ENCODE data around the gene UBL3. TPM values are rescaled to one million over a fixed set of nuclear protein-coding genes. Genes with fewer than 3 reads are reported as not detected.
A peak's percentile ranks its signal among the peaks of the same experiment; 100 is the strongest.

The UBL3 gene
- total RNA-seq: 44.1 TPM
- 27.9 TPM for polyA plus RNA-seq

DNA sequence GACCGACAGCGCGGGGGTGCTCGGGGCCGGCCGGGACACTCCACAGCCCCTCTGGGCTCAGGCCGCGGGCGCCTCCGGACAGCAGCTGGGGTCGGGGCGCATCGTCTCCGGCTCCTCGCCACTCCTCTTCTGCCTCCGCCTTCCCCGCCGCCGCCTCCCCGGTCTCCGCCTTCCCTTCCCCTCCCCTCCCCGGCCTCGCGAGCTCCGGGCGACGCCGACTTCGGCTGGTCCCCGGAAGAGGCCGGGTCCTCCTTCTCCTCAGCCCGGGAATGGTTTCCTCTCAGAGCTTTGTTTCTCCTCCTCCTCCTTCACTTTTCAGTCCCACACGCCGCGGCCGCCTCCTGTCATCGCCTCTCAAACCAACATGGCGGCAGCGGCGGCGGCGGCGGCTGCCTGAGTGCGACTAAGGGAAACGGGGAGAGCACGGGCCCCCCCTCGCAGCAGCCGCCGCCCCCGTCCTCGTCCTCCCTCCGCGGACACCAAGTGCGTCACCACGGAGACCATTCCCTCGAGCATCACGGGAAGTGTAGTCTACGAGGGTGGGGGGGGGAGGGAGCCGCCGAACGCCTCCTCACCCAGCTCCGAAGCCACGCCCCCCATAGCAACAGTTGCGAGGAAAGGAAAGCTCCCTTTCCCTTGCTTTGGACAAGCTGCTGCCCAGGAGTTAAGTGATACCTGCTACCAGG lies at the start of gene UBL3:
TSS of gene UBL3 (minus strand) at position 405 of the 686 bp plus-strand sequence. CDS start 1,079 bp downstream, outside the sequence.
- Histone ChIP-seq H3K36me3 (ENCODE audit: insufficient read depth) (no peaks in the 10 kb centered on the region), H3K4me3 (ENCODE audit: low read depth, low read length) (peak within 1 kb of the TSS; percentile 76), H3K27ac (ENCODE audit: low read depth) (peak within 1 kb of the TSS; percentile 98), H3K4me1 (ENCODE audit: insufficient read depth) (no peaks in the 10 kb centered on the region)
- peak; percentile 94 for DNase-seq (ENCODE audit: extremely low spot score)
- WGBS: under 1% methylated on average over 64 of the region's 64 CpGs

GRCh38 chr13:29897102-29897501 lies 46.7 kb upstream of the UBL3 start:
- Histone ChIP-seq H3K4me3 (ENCODE audit: low read depth, low read length) (no peak overlapping the region), H3K4me1 (ENCODE audit: insufficient read depth) (no peaks in the 10 kb centered on the region), H3K36me3 (ENCODE audit: insufficient read depth) (no peaks in the 10 kb centered on the region), H3K27ac (ENCODE audit: low read depth) (no peak overlapping the region)
- 62% methylated on average over 4 of the region's 4 CpGs for WGBS
- no peak for DNase-seq (ENCODE audit: extremely low spot score)

DNA sequence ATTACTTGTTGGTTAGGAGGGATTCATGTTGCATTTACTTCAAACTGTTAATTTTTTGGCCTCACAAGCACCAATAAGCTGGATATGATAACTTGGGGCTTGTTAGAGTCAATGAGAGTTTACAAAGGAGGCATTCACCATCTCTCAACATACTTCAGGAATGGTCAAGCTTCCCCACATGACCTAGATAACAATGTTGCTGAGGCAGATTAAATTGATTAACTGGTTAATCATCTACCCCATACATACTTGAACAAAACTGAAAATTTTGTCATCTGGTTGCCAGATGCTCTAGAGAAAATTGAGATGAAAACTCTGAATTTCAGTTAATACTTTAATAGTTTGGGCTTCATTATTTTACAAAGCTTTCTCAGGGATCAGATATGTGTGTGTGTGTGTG lies 43.0 kb upstream of the UBL3 start:
- Histone ChIP-seq H3K4me1 (ENCODE audit: insufficient read depth) (no peaks in the 10 kb centered on the region), H3K36me3 (ENCODE audit: insufficient read depth) (no peaks in the 10 kb centered on the region), H3K27ac (ENCODE audit: low read depth) (no peak overlapping the region), H3K4me3 (ENCODE audit: low read depth, low read length) (no peak overlapping the region)
- DNase-seq (ENCODE audit: extremely low spot score): no peak

- DNase-seq (ENCODE audit: extremely low spot score): no peak
- Histone ChIP-seq H3K4me3 (ENCODE audit: low read depth, low read length) (no peak overlapping the region), H3K4me1 (ENCODE audit: insufficient read depth) (no peaks in the 10 kb centered on the region), H3K27ac (ENCODE audit: low read depth) (no peak overlapping the region), H3K36me3 (ENCODE audit: insufficient read depth) (no peaks in the 10 kb centered on the region)
- WGBS: 79% methylated on average over 10 of the region's 10 CpGs
Measured at GRCh38 chr13:29892151-29892550, 41.7 kb upstream of the UBL3 start.

DNA sequence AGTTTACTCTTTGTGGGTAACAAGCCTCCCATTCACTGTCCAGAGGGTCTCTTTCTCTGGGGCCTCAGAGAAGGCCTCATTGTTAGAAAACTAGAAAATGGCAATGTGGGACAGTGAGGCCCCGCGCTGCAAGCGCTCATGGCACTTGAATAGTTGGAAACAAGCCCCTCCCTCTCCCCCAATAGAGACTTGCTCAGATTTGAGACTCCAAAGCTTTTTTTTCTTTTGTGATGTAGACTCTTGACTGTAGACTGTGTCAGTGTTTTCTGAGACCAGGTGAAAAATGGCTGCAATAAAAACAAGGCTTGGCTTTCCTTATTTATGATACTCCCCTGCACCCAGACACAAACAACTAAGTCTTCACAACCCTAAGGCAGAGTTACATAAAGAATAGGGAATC lies 38.7 kb upstream of the UBL3 start:
- no peak overlapping the region for H3K4me3 ChIP-seq (ENCODE audit: low read depth, low read length)
- no peak for DNase-seq (ENCODE audit: extremely low spot score)
- no peaks in the 10 kb centered on the region for H3K36me3 ChIP-seq (ENCODE audit: insufficient read depth)
- 98% methylated on average over 3 of the region's 3 CpGs for WGBS
- H3K27ac ChIP-seq (ENCODE audit: low read depth): no peak overlapping the region
- H3K4me1 ChIP-seq (ENCODE audit: insufficient read depth): no peaks in the 10 kb centered on the region

DNA sequence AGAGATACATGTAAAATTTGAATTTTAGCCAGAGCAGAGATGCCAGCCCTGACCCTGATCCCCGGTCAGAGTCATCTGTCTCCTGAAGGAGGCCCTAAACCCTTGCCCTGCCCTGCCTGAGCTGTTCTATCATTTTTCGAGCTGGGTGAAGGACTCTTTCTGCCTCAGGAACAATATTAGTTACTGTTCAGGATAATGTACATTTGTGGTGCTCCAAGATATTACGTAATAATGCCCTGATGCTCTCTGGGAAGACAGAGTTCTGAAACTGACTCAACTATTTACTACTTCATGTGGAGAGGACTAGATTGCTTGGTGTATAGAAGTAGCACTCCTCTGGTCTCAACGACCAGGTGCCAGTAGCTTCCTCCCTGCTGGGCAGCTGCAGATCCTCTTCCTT lies 37.9 kb upstream of the UBL3 start:
- no peak for DNase-seq (ENCODE audit: extremely low spot score)
- Histone ChIP-seq H3K36me3 (ENCODE audit: insufficient read depth) (no peaks in the 10 kb centered on the region), H3K27ac (ENCODE audit: low read depth) (no peak overlapping the region), H3K4me1 (ENCODE audit: insufficient read depth) (no peaks in the 10 kb centered on the region), H3K4me3 (ENCODE audit: low read depth, low read length) (no peak overlapping the region)
- WGBS: 68% methylated on average over 4 of the region's 4 CpGs

GRCh38 chr13:29887686-29888085 lies 37.3 kb upstream of the UBL3 start:
- H3K4me3 ChIP-seq (ENCODE audit: low read depth, low read length): no peak overlapping the region
- H3K27ac ChIP-seq (ENCODE audit: low read depth): no peak overlapping the region
- DNase-seq (ENCODE audit: extremely low spot score): no peak
- no peaks in the 10 kb centered on the region for H3K4me1 ChIP-seq (ENCODE audit: insufficient read depth)
- H3K36me3 ChIP-seq (ENCODE audit: insufficient read depth): no peaks in the 10 kb centered on the region
- 77% methylated on average over 5 of the region's 5 CpGs for WGBS

DNA sequence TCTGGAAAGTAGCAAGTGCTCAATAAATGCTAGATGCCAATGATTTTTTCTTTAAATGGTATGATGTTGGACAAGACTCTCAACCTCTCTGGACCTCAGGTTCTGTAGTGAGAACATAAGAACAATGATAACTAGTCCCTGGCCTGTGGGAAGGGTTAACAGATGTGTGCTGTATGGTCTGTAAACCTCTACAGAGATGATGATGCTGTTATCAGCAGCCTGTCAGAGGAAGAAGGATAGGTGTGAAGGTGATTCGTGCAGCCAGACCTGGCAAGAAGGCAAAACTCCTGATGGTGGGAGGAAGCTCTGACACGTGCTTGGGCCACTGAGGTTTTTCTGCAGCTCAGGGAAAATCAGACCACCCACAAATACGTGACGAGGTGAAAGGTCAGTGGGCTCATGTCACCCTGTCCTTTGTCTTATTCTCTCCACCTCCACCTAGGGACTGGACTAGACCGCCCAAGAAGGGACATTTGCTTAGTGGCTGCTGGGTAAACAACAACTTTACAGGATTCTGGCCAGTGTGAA lies 36.7 kb upstream of the UBL3 start:
- WGBS: 61% methylated on average over 5 of the region's 5 CpGs
- Histone ChIP-seq H3K4me3 (ENCODE audit: low read depth, low read length) (no peak overlapping the region), H3K36me3 (ENCODE audit: insufficient read depth) (no peaks in the 10 kb centered on the region), H3K27ac (ENCODE audit: low read depth) (no peak overlapping the region), H3K4me1 (ENCODE audit: insufficient read depth) (no peaks in the 10 kb centered on the region)
- DNase-seq (ENCODE audit: extremely low spot score): no peak

- no peak overlapping the region for H3K27ac ChIP-seq (ENCODE audit: low read depth)
- WGBS: 78% methylated on average over 8 of the region's 8 CpGs
Measured at GRCh38 chr13:29886446-29886845, 36.0 kb upstream of the UBL3 start.

DNA sequence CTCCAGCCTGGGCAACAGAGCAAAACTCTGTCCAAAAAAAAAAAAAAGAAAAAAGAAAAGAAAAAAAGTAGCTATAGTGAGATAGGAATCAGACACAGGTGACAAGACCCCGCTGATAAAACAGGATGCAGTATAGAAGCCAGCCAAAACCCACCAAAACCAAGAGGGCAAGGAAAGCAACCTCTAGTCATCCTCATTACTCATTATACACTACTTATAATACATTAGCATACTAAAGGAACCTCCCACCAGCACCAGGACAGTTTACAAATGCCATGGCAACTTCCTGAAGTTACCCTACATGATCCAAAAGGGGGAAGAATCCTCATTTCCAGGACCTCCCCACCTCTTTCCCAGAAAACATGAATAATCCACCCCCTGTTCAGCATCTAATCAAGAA lies 35.6 kb upstream of the UBL3 start:
- Histone ChIP-seq H3K4me1 (ENCODE audit: insufficient read depth) (no peaks in the 10 kb centered on the region), H3K36me3 (ENCODE audit: insufficient read depth) (no peaks in the 10 kb centered on the region), H3K4me3 (ENCODE audit: low read depth, low read length) (no peak overlapping the region), H3K27ac (ENCODE audit: low read depth) (no peak overlapping the region)
- WGBS: 93% methylated on average over 1 of the region's 1 CpG
- DNase-seq (ENCODE audit: extremely low spot score): no peak

More at GRCh38 chr13:29886446-29886845, 36.0 kb upstream of the UBL3 start:
- no peak overlapping the region for H3K4me3 ChIP-seq (ENCODE audit: low read depth, low read length)
- no peaks in the 10 kb centered on the region for H3K36me3 ChIP-seq (ENCODE audit: insufficient read depth)
- no peaks in the 10 kb centered on the region for H3K4me1 ChIP-seq (ENCODE audit: insufficient read depth)
- no peak for DNase-seq (ENCODE audit: extremely low spot score)

GRCh38 chr13:29884671-29885430 lies 34.4 kb upstream of the UBL3 start:
- Histone ChIP-seq H3K27ac (ENCODE audit: low read depth) (no peak overlapping the region), H3K4me3 (ENCODE audit: low read depth, low read length) (no peak overlapping the region), H3K4me1 (ENCODE audit: insufficient read depth) (no peaks in the 10 kb centered on the region), H3K36me3 (ENCODE audit: insufficient read depth) (no peaks in the 10 kb centered on the region)
- DNase-seq (ENCODE audit: extremely low spot score): no peak
- WGBS: 71% methylated on average over 7 of the region's 7 CpGs

GRCh38 chr13:29883941-29884518 lies 33.6 kb upstream of the UBL3 start:
- DNase-seq (ENCODE audit: extremely low spot score): no peak
- Histone ChIP-seq H3K27ac (ENCODE audit: low read depth) (no peak overlapping the region), H3K4me3 (ENCODE audit: low read depth, low read length) (no peak overlapping the region), H3K4me1 (ENCODE audit: insufficient read depth) (no peaks in the 10 kb centered on the region), H3K36me3 (ENCODE audit: insufficient read depth) (no peaks in the 10 kb centered on the region)
- 59% methylated on average over 6 of the region's 6 CpGs for WGBS

GRCh38 chr13:29882076-29882475 lies 31.7 kb upstream of the UBL3 start:
- DNase-seq (ENCODE audit: extremely low spot score): no peak
- Histone ChIP-seq H3K4me3 (ENCODE audit: low read depth, low read length) (no peak overlapping the region), H3K27ac (ENCODE audit: low read depth) (no peak overlapping the region), H3K4me1 (ENCODE audit: insufficient read depth) (no peaks in the 10 kb centered on the region), H3K36me3 (ENCODE audit: insufficient read depth) (no peaks in the 10 kb centered on the region)
- 44% methylated on average over 1 of the region's 1 CpG for WGBS

DNA sequence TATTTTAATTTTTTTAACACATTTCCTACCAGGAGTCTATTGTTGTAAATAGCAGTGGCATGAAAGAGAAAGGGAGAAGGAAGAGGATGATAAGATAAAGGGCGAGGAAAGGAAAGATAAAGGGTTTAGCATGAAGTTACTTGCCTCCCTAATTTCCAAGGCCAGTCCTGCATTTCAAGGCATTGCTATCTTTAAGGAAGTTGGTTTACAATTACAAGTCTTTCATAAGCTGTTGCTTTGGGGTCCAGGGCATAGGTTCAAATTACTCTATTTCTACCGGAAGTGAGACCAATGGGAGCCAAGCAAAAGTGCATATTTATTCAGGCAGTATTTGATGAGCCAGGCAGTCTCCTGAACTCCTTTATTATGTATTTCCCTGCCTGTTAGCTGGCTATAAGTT lies 27.7 kb upstream of the UBL3 start:
- no peak for DNase-seq (ENCODE audit: extremely low spot score)
- 42% methylated on average over 2 of the region's 2 CpGs for WGBS
- H3K4me3 ChIP-seq (ENCODE audit: low read depth, low read length): no peak overlapping the region

More for the DNA sequence above, 27.7 kb upstream of the UBL3 start:
- Histone ChIP-seq H3K27ac (ENCODE audit: low read depth) (no peak overlapping the region), H3K36me3 (ENCODE audit: insufficient read depth) (no peaks in the 10 kb centered on the region), H3K4me1 (ENCODE audit: insufficient read depth) (no peaks in the 10 kb centered on the region)

All from urinary bladder (tissue), 4 donors.